Epidermal melanocyte (primary cell): Measurements from ENCODE around the gene SYNPR.

Experiments
- DNase-seq: peaks from one replicate; pipeline ENCODE4 v3.0.0; 2011; ENCODE audit warnings: low spot score; ENCODE audit not compliant: insufficient read length

SYNPR gene

GRCh38 chr3:63383040-63383439, 104.9 kb downstream of the SYNPR start:
- DNase-seq: no peak

GRCh38 chr3:63384382-63384781, 106.3 kb downstream of the SYNPR start:
- no peak for DNase-seq

- no peak for DNase-seq
These were observed 107.5 kb downstream of the SYNPR start for GRCh38 chr3:63385629-63386028.

GRCh38 chr3:63386568-63386967, 108.5 kb downstream of the SYNPR start:
- DNase-seq: no peak

GRCh38 chr3:63387568-63387967, 109.5 kb downstream of the SYNPR start:
- no peak for DNase-seq

- no peak for DNase-seq
These were observed 112.7 kb downstream of the SYNPR start for GRCh38 chr3:63390710-63391230.

GRCh38 chr3:63395960-63396359, 117.9 kb downstream of the SYNPR start:
- DNase-seq: no peak

- no peak for DNase-seq
These were observed 122.2 kb downstream of the SYNPR start for GRCh38 chr3:63400246-63400860.

- no peak for DNase-seq
These were observed 127.8 kb downstream of the SYNPR start for GRCh38 chr3:63405882-63406281.

- DNase-seq: no peak
These were observed 135.4 kb downstream of the SYNPR start for GRCh38 chr3:63413523-63413922.

- no peak for DNase-seq
These were observed 136.5 kb downstream of the SYNPR start for GRCh38 chr3:63414607-63415006.

GRCh38 chr3:63429905-63430304, 151.8 kb downstream of the SYNPR start:
- DNase-seq: no peak

- no peak for DNase-seq
These were observed 152.8 kb downstream of the SYNPR start for GRCh38 chr3:63430875-63431274.

GRCh38 chr3:63437858-63438257, 159.8 kb downstream of the SYNPR start:
- DNase-seq: no peak

GRCh38 chr3:63438826-63439371, 160.8 kb downstream of the SYNPR start:
- DNase-seq: no peak

GRCh38 chr3:63441262-63441661, 163.2 kb downstream of the SYNPR start:
- DNase-seq: no peak

- no peak for DNase-seq
These were observed 164.8 kb downstream of the SYNPR start for GRCh38 chr3:63442918-63443317.

GRCh38 chr3:63450023-63450422, 171.9 kb downstream of the SYNPR start:
- no peak for DNase-seq

GRCh38 chr3:63450634-63451363, 172.7 kb downstream of the SYNPR start:
- DNase-seq: no peak

- no peak for DNase-seq
These were observed 178.8 kb downstream of the SYNPR start for GRCh38 chr3:63456901-63457300.

- no peak for DNase-seq
These were observed 180.3 kb downstream of the SYNPR start for GRCh38 chr3:63458405-63458804.

GRCh38 chr3:63462732-63463131, 184.6 kb downstream of the SYNPR start:
- no peak for DNase-seq

- no peak for DNase-seq
These were observed 189.3 kb downstream of the SYNPR start for GRCh38 chr3:63467392-63467791.
